ENCODE measurements around the gene KCNRG.

- TF ChIP-seq, protein P1, sequence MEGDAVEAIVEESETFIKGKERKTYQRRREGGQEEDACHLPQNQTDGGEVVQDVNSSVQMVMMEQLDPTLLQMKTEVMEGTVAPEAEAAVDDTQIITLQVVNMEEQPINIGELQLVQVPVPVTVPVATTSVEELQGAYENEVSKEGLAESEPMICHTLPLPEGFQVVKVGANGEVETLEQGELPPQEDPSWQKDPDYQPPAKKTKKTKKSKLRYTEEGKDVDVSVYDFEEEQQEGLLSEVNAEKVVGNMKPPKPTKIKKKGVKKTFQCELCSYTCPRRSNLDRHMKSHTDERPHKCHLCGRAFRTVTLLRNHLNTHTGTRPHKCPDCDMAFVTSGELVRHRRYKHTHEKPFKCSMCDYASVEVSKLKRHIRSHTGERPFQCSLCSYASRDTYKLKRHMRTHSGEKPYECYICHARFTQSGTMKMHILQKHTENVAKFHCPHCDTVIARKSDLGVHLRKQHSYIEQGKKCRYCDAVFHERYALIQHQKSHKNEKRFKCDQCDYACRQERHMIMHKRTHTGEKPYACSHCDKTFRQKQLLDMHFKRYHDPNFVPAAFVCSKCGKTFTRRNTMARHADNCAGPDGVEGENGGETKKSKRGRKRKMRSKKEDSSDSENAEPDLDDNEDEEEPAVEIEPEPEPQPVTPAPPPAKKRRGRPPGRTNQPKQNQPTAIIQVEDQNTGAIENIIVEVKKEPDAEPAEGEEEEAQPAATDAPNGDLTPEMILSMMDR (IDR thresholded peaks at IDR 0.05): no peak
- TF ChIP-seq EP300 (IDR thresholded peaks at IDR 0.05) (no peak), POLR2AphosphoS5 (IDR thresholded peaks at IDR 0.05) (no peak)
Measured at GRCh38 chr13:50069261-50069660, 54.0 kb downstream of the KCNRG start.

Measured in stomach (tissue), 4 donors.